ENCODE results near the gene HTT.

HTT gene

DNA sequence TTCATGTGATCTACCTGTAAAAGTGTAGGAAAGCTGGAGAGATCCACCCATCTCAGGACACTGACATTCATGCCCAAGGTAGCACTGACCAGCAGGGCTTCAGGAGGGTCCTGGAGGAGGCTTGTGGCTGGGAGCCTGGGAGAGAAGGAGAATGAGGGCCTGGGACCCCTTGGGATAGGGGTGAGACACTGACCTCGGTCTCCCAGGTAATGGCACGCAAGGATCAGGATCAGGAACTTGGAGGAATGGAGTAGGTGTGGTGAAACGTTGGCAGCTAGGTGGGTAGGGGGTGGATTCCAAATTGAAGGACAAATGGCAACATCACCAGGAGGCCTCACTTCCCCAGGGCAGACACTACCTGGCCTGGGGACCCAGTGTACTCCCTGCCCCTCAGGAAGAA, 206.0 kb downstream of the HTT start:
- no peak for DNase-seq

DNA sequence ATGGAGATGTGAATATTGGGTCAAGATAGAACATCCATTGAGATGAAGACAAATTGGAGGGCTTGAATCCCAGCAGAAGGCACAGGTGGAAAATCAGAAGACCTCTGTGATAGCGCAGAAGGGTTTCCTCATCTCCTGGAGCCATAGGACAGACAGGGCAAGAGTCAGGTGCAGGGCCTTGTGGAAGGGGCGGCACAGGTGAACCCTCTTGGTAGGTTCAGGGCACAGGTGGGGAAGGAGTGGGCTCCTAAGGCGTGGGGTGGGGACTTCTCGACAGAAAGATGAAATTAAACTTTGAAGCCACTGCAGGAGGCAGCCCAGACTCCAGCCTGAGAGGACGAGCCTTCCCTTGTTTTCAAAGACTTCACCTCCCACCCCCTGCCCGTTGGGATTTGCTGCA, 209.0 kb downstream of the HTT start:
- no peak for DNase-seq

DNA sequence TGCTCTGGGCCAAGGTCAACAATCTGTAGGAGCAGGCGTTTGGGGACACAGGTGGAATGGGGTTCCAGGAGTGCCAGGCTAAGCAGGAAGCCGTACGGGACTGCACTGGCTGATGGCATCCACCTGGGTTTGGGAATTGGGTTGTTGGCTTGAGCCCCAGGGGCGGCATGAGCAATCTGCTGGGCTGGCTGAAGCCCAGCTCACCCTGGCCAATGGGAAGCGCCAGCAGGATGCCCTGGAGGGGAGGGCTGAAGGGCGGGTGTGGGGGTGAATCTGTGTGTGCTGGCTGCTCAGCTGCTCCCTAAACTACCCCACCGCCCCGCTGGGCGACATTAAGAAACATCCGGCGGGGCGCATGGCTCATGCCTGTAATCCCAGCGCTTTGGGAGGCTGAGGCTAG, 209.4 kb downstream of the HTT start:
- DNase-seq, result no peak

DNA sequence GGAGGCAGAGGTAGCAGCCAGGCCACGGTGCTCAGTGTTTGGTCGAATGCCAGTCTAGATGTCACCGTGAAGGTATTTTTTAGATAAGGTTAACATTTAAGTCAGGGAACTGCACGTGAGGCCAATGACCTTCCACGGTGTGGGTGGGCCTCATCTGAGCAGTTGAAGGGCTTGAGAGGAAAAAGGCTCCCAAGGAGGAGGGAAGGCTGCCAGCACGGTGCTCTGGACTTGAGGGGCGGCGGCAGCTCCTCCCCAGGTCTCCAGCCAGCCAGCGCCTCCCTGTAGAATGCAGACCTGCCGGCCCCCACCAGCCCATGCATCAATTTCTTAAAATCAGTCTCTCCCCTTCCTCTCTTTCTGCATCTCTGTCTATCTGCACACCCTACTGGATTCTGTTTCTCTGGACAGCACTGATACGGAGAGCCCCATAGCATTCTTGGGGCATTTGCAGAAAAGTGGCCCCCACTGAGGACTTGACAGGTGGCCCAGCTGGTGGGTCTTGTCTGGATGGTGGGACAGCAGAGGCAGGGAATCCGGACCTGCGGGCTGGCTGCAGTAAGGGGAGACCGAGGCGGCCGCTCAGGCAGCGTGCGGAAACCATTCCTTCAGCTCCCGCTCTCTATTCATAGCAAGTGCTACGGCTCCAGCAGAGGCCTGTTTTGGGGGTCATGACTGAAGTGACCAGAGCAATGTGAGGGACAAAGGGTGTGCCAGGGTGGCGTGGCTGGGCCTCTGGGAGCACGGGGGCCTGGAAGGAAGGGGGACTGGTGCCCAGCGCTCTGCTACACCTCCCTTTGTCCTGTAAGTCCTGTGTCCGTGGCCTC, 210.5 kb downstream of the HTT start:
- DNase-seq, result no peak

DNA sequence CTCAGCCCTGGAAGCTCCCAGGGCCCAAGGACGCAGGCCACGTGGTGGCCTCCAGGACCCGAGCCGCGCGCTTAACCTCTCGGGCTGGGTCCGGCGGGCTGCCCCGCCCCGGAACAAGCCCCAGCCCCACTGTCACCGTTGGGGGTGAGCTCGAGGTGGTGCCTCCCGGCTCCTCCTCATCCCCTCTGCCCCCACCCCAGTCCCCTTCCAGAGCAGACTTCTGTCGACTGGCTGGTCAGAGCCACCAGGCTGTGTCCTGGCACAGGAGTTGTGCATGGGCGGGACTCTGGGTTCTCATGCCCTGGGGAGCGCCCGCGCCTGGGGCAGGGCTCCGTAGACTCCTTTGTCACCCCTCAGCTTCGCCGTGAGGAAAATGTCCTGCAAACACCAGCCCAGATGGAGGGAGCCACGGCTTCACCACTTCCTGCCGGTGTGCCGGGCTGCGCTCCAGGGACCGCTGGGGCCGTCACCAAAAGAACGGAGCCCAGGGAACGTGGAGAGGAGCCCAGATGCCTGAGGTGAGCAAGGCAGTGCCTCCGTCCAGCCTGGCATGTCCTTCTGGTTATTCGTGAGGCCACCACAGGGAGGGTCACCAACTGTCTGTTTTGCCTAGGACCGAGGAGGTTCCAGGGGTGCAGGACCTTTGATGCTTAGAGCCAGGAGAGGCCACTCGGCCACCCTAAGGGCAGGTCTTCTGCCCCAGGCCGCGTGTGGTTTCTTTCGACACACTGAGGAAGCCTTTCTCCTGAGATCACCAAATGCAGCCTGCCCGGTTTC, 211.3 kb downstream of the HTT start:
- no peak for DNase-seq

DNA sequence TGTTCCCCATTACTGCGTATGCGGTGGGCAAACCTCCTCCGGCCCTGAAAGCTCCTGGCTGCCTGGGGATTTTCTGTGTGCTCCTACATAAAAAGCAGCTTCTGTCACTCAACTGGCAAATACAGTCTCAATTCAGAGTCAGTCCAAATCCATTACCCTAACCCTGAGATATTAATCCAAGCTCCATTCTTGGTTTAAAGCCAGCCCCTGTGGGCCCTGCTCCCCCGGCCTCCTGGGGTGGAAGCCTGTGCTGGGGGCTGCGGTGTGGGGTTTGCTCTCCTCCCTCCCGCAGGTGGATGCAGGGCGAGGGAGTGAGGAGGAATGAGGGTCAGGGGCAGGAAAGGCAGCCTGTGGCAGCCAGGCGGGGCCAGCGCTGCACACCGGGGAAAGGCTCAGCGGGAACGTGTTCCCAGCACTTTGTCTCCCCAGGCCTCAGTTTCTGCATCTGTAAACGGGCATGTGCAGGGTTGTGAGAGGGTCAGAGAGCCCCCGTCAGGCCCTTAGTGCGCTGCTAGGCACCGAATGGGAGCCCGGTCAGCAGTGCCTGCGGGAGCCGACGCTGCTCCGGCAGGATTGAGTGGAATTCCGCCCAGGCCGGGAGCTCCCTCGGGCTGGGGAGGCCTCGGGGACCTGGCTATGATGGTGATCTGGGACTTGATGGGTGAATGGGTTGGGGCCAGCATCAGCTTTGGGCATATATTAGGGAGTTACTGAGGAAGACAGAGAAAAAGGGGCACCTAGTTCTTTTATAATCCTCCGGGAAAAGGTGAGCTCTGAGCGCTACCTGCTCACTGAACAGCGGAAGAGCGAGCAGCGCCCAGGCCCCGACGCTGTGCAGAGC, 212.1 kb downstream of the HTT start:
- no peak for DNase-seq

DNA sequence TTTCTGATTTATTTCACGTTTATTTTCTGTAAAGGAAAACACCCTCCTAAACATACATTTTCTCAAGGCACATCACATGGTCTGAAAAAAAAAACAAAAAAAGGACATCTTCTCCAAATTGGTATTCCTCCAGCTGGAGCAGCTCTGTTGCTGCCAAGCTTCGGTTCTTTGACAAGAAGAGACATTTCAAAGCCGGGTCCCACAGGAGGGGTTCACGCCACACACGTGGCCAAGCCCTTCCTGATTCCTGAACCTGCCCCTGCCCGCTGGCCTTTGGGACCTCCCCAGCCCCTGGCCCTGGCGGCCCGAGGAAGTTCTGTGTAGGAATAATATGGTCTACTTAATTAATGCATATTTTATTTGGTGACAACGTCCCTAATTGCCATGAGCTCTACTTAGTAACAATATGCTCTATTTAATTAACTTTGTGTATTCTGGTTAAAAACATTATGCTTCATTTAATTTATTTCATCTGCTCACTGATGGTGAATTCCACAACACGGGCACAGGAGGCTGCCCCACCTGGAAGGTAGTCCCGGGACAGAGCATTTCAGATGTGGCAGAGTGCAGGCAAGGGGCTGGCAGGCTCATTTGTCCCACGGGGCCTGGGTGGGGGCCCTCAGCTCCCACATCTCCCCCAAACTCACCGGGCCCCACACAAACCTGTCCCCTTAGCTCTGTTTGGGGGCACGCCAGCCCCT, 212.9 kb downstream of the HTT start:
- no peak for DNase-seq

DNA sequence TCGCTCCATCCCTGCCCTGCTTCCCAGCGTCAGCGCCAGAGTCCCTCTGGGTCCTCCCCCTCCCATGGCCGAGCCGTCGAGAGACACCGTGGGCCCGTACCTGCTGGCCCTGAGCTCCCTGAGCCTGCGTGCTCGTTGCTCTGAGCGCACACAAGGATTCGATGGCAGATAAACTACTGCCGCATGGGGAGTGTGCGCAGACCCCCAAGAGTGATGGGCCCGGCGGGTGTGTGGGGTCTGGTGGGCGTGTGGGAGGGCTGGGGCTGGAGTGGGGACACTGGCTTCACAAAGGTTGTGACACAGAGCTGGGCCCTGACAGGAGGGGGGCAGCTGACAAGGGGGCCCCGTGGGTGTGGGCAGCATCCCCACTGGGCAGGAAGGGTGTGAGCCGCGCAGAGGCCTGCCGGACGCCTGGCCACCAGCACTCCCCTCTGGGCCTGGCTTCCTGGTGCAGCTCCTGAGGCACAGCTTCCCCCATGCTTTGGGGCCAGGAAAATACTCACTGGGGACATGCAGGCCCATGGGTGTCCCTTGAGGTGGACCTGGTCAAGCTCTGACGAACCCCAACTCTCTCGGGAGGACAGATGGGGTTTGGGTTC, 213.6 kb downstream of the HTT start:
- no peak for DNase-seq

DNA sequence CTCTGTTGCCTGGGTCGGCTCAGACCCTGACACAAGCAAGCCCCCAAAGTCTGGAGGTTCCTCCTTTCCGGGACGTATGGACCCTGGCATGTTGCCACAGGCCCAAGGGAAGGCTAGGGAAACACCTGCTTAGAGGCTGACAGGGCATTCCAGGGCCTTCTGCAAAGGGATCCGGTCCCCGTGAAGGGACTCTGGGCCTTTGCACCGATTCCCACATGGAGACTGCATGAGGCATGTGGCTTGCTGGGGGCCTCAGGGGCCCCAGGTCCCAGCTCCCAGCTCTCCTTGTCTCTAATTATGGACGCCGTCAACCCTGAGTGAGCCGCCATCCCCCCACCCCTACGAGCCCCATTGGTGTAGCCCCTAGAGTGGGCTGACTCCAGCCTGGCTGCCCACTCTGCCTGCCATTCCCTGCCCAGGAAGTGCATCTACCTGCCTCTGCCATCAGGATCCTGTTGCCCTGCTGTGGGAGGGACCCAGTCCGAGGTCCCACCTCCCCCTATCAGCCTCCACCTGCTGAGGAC, 214.2 kb downstream of the HTT start:
- DNase-seq, result no peak

DNA sequence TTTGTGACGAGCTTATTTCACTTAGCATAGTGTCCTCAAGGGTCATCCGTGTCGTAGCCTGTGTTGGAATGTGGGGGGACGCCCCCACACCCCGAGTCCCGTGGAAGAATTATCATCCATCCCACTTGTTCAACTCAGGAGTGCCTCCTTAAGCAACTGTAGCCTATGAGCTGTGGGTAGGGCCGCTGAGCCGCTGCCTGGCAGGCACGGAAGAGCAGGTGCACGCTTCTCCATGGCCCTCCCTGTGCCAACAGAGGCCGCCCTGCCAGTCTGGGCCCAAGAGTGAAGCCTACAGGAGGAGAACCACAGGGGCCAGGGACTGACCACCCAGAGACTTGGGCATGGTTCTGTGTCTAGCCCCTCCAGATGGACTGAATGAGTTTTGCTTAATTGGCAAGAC, 216.0 kb downstream of the HTT start:
- DNase-seq, result no peak

DNA sequence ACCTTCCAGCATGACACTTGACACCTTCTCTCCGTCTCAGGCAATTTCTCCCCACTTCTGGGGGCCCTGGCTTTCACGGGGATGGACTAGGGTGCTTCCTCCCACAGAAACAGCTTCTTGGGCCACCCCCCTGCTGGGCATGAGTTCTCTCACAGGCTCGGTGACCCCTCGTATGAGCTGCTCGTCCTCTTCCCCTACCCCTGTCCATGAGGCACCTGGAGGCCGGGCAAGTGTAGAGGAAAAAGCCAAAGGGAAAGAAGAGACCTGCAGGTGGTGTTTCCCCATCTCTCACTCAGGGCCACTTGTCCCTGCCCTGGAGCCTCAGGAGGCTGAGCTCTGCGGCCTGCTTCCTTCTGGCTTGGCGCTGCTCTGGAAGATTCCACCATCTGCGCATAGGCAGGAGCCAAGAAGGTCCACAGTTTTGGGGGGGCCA, 216.4 kb downstream of the HTT start:
- no peak for DNase-seq

DNA sequence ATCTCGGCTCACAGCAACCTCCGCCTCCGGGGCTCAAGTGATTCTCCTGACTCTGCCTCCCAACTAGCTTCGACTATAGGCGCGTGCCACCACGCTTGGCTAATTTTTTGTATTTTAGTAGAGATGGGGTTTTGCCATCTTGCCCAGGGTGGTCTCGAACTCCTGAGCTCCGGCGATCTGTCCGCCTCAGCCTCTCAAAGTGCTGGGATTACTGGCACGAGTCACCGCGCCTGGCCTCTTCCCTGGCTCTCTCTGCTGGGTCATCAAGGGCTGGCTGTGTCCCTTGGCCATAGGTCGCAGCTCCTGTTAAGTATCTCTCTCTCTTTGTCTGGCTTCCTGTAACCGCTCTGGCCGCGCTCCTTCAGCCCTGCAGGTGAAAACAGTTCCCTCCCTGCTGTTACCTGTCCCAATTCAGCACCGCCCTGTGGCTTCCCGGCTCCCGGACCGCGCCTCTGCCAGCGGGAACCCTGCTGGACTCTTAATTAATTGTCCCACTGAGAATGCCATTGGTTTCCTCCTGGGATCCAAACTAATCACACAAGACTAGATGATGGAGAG, 217.0 kb downstream of the HTT start:
- no peak for DNase-seq

DNA sequence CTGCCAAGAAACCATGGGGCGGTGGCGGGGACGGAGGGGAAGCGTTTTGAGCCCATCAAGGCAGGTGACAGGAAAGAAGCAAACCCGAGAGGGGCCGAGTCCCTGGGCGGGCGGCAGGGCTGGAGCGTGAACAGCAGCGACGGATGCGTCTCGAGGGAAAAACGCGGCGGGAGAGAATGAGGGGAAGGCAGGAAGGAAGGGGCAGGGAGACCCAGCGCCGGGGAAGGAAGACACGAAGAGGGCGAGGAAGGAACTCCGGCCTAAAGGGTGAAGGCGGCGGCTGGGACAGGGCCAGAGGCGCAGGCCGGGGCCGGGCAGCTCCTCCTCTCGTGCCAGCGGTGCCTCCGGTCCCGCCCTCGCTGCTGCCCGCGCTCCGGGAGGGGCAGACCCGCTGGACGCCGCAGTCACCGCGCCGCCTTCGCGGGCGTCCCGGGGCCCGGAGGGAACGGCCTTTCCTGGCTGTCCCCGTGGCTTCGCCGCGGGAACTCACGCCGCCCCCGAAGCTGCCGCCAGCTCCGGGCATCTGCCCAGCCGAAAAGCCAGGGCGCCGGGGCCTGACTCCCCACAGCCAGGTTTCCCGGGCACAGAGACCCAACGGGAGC, 217.6 kb downstream of the HTT start:
- DNase-seq, result no peak

DNA sequence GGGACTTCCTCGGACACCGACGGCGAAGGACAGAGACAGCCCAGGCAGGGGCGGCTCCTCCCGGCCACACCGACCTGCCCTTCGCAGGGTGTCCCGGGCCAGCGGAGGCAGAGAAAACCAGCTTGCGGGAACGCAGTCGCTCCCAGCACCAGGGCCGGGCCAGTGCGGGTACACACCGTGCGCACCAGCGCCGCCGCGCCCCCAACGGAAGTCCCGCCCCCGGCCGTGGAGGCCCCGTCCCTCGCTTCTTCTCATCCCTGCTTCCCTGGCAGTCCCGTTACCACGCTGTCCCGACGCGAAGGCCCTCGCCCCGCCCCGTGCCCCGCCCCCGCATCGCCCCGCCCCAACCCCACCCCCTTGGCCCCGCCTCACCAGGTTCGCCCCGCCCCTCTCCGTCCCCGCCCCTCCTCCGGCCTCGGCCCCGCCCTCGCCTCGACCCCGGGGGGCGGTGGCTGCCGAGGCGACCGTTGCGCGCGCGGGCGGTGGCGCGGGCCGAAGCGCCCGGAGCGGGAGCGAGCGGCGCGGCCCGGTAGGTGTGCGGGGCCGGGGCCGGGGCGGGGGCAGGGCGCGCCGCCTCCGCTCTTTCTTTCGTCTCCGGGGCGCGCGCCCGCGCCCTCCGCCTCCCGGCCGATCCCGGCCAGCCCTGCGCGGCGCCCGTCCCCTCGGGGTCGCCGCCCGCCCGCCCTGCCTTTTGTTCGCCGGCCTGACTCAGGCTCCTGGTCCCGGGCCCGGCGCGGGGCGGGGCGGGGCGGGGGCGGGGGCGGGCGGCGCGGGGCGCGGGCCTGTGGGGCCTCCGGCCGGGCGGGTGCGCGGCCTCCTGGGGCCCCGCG, 218.3 kb downstream of the HTT start, which contains the start of gene RGS12:
Gene RGS12, plus strand, starts transcription at position 451 of the 830 bp plus-strand sequence. CDS start 23,150 bp downstream, outside the sequence.
- DNase-seq, result peak; percentile 60

Measured in NCI-H524 treated with DMSO at 0.1 percent for 48 hours (cell line).